Vagina (tissue), 2 donors: Measurements from ENCODE around the gene KIAA0232. TPM values are rescaled to one million over a fixed set of nuclear protein-coding genes. Genes with fewer than 3 reads are reported as not detected.

Experiments
- DNase-seq, 2 donors: peaks; one replicate each; pipeline ENCODE4 v3.0.0-alpha.2; 2017; ENCODE audit errors: extremely low spot score in 2 of 2
- H3K27ac ChIP-seq: fragments of 200-600 bp; sonication (generic); one replicate; pipeline ENCODE4 v1.5.1; 2019
- H3K27me3 ChIP-seq: fragments of 200-600 bp; sonication (generic); one replicate; pipeline ENCODE4 v1.5.1; 2019
- H3K36me3 ChIP-seq, 2 donors: fragments of 200-600 bp; sonication (generic); one replicate each; pipeline ENCODE4 v1.5.1; 2017 to 2019
- H3K4me1 ChIP-seq: fragments of 200-600 bp; sonication (generic); one replicate; pipeline ENCODE4 v1.5.1; 2019
- H3K4me3 ChIP-seq, 2 donors: fragments of 200-600 bp; sonication (generic); 1 replicate in 1 of 2; 2 replicates in 1 of 2; pipeline ENCODE4 v1.5.1; 2016 to 2019
- H3K9me3 ChIP-seq: fragments of 200-600 bp; sonication (generic); one replicate; pipeline ENCODE4 v1.5.1; 2019
- CTCF ChIP-seq, 3 experiments: fragments of 450-650 bp in 2 of 3; fragments of 200-600 bp in 1 of 3; sonication (generic) in 1 of 3; IDR thresholded peaks; one replicate each; pipeline ENCODE4 v1.5.1; 2017 to 2019; ENCODE audit warnings: antibody characterized with exemption in 3 of 3, mild to moderate bottlenecking in 2 of 3, moderate library complexity in 2 of 3
- POLR2A ChIP-seq, 2 donors: fragments of 450-650 bp; IDR thresholded peaks; one replicate each; pipeline ENCODE4 v1.6.1; 2017; ENCODE audit warnings: antibody characterized with exemption in 2 of 2, mild to moderate bottlenecking in 2 of 2, moderate library complexity in 2 of 2
- POLR2AphosphoS5 ChIP-seq, 2 donors: sonication (generic); formaldehyde crosslinking; IDR thresholded peaks; one replicate each; pipeline ENCODE4 v1.9.0; 2017; ENCODE audit warnings: antibody characterized with exemption in 2 of 2, mild to moderate bottlenecking in 2 of 2, low read depth in 1 of 2; ENCODE audit not compliant: insufficient read depth in 1 of 2
- intact Hi-C: fragments of 100-400 bp; cut with DNase I; formaldehyde crosslinking; loops from one replicate; pipeline ENCODE4 v1.15.1; 2023
- total RNA-seq: library from RNA; depleted of rRNA; stranded (reverse); fragments of >200 nt; gene quantifications from one replicate; pipeline ENCODE4 v1.2.3, GENCODE V29; 2016

KIAA0232 gene
- total RNA-seq, 1 donor from 2014 or later, result 29.0 TPM

- DNase-seq, result no peak
- Histone ChIP-seq H3K27ac (peak overlapping the region; percentile 72), H3K4me1 (peaks cover 38% of the 10 kb centered on the region), H3K27me3 (no peaks in the 10 kb centered on the region), H3K4me3 (no peak overlapping the region), H3K9me3 (no peaks in the 10 kb centered on the region), H3K36me3 (no peaks in the 10 kb centered on the region)
- intact Hi-C loops, result loop anchor here (10.0 kb wide), 1 partner anchor 77 kb away; no protein-coding TSS in a partner anchor
- TF ChIP-seq CTCF (IDR thresholded peaks at IDR 0.05) (peak in 1 of 3 experiments; percentile 43), POLR2A (IDR thresholded peaks at IDR 0.05) (no peak), POLR2AphosphoS5 (IDR thresholded peaks at IDR 0.05; ENCODE audit: insufficient read depth in 1 of 2, low read depth in 1 of 2) (peak; percentile 28 to 69)
Observed at GRCh38 chr4:6917461-6918271, 135.1 kb downstream of the KIAA0232 start.

- Histone ChIP-seq H3K4me3 (no peak overlapping the region), H3K9me3 (no peaks in the 10 kb centered on the region), H3K27me3 (no peaks in the 10 kb centered on the region), H3K27ac (no peak overlapping the region), H3K36me3 (peaks cover 0 to under 1% of the 10 kb centered on the region in 2 donors), H3K4me1 (peaks cover 33% of the 10 kb centered on the region)
- no peak for DNase-seq
- TF ChIP-seq CTCF (IDR thresholded peaks at IDR 0.05), result no peak
- no peak for TF ChIP-seq POLR2A (IDR thresholded peaks at IDR 0.05)
- TF ChIP-seq POLR2AphosphoS5 (IDR thresholded peaks at IDR 0.05; ENCODE audit: insufficient read depth in 1 of 2, low read depth in 1 of 2), result no peak
- intact Hi-C loops, result loop anchor here (10.0 kb wide), 1 partner anchor 76 kb away; no protein-coding TSS in a partner anchor
Observed at GRCh38 chr4:6918338-6918737, 135.8 kb downstream of the KIAA0232 start.

GRCh38 chr4:6920171-6920570, 137.6 kb downstream of the KIAA0232 start:
- H3K4me3 ChIP-seq, result no peak overlapping the region
- H3K9me3 ChIP-seq, result no peaks in the 10 kb centered on the region
- no peaks in the 10 kb centered on the region for H3K27me3 ChIP-seq
- intact Hi-C loops, result no loop called here
- H3K4me1 ChIP-seq, result peaks cover 33% of the 10 kb centered on the region
- DNase-seq, result no peak
- peaks cover 0 to 7% of the 10 kb centered on the region in 2 donors for H3K36me3 ChIP-seq
- no peak for TF ChIP-seq POLR2AphosphoS5 (IDR thresholded peaks at IDR 0.05; ENCODE audit: insufficient read depth in 1 of 2, low read depth in 1 of 2)
- no peak for TF ChIP-seq CTCF (IDR thresholded peaks at IDR 0.05)
- TF ChIP-seq POLR2A (IDR thresholded peaks at IDR 0.05), result no peak
- no peak overlapping the region for H3K27ac ChIP-seq

GRCh38 chr4:6923507-6923906, 141.0 kb downstream of the KIAA0232 start:
- Histone ChIP-seq H3K27me3 (no peaks in the 10 kb centered on the region), H3K9me3 (no peaks in the 10 kb centered on the region), H3K36me3 (peaks cover 0 to 7% of the 10 kb centered on the region in 2 donors), H3K4me1 (peaks cover 30% of the 10 kb centered on the region), H3K4me3 (no peak overlapping the region), H3K27ac (no peak overlapping the region)
- intact Hi-C loops, result no loop called here
- no peak for DNase-seq
- TF ChIP-seq CTCF (IDR thresholded peaks at IDR 0.05), result no peak
- TF ChIP-seq POLR2A (IDR thresholded peaks at IDR 0.05), result no peak
- no peak for TF ChIP-seq POLR2AphosphoS5 (IDR thresholded peaks at IDR 0.05; ENCODE audit: insufficient read depth in 1 of 2, low read depth in 1 of 2)

- no peak overlapping the region for H3K4me3 ChIP-seq
- intact Hi-C loops, result no loop called here
- H3K36me3 ChIP-seq, result peaks cover 0 to 7% of the 10 kb centered on the region in 2 donors
- TF ChIP-seq CTCF (IDR thresholded peaks at IDR 0.05) (no peak), POLR2AphosphoS5 (IDR thresholded peaks at IDR 0.05; ENCODE audit: insufficient read depth in 1 of 2, low read depth in 1 of 2) (no peak)
- H3K4me1 ChIP-seq, result peaks cover 28% of the 10 kb centered on the region
- H3K9me3 ChIP-seq, result no peaks in the 10 kb centered on the region
- DNase-seq, result no peak
- H3K27me3 ChIP-seq, result no peaks in the 10 kb centered on the region
- no peak overlapping the region for H3K27ac ChIP-seq
Observed at GRCh38 chr4:6924361-6924779, 141.8 kb downstream of the KIAA0232 start.
